ENCODE measurements around the gene SFXN1. TPM values are rescaled to one million over a fixed set of nuclear protein-coding genes. Genes with fewer than 3 reads are reported as not detected.

The SFXN1 gene
- total RNA-seq, 1 donor from 2014 or later: 181 TPM

- Histone ChIP-seq H4K20me1 (ENCODE audit: low read depth) (no peaks in the 10 kb centered on the region), H3K79me2 (ENCODE audit: low read depth) (no peaks in the 10 kb centered on the region), H3F3A (ENCODE audit: low read depth) (peaks cover 27% of the 10 kb centered on the region), H3K36me3 (no peaks in the 10 kb centered on the region), H2AFZ (replicated peaks) (no peak overlapping the region), H3K9me3 (ENCODE audit: low read depth) (no peaks in the 10 kb centered on the region), H3K4me2 (no peak overlapping the region), H3K9ac (no peak overlapping the region), H3K4me3 (no peak overlapping the region), H3K27ac (no peak overlapping the region), H3K27me3 (no peaks in the 10 kb centered on the region), H3K4me1 (peaks cover 32% of the 10 kb centered on the region)
- TF ChIP-seq CTCF (IDR thresholded peaks at IDR 0.05): no peak
- TF ChIP-seq EZH2phosphoT487 (IDR thresholded peaks at IDR 0.05): no peak
- no peak for TF ChIP-seq EZH2 (IDR thresholded peaks at IDR 0.05)
- Mint-ChIP-seq H3K4me1 (peaks cover 35% of the 10 kb centered on the region), H3K27ac (no peak overlapping the region), H3K27me3 (ENCODE audit: insufficient read depth, low read depth) (peaks cover 3% of the 10 kb centered on the region), H3K4me3 (no peak overlapping the region), H3K9me3 (no peaks in the 10 kb centered on the region), H3K36me3 (no peaks in the 10 kb centered on the region)
- DNase-seq (ENCODE audit: low spot score): no peak
Observed at GRCh38 chr5:175544586-175544985, 66.2 kb downstream of the SFXN1 start.

- Histone ChIP-seq H3K79me2 (ENCODE audit: low read depth) (no peaks in the 10 kb centered on the region), H3K4me3 (peak overlapping the region; percentile 26), H3K27ac (peak overlapping the region; percentile 87), H2AFZ (replicated peaks) (peak overlapping the region; percentile 53), H3K9ac (no peak overlapping the region), H3K4me2 (peak overlapping the region; percentile 84), H3K27me3 (no peaks in the 10 kb centered on the region), H4K20me1 (ENCODE audit: low read depth) (no peaks in the 10 kb centered on the region), H3F3A (ENCODE audit: low read depth) (peaks cover 27% of the 10 kb centered on the region), H3K4me1 (peaks cover 24% of the 10 kb centered on the region), H3K36me3 (no peaks in the 10 kb centered on the region), H3K9me3 (ENCODE audit: low read depth) (no peaks in the 10 kb centered on the region)
- Mint-ChIP-seq H3K27ac (peak overlapping the region; percentile 89), H3K4me1 (peaks cover 30% of the 10 kb centered on the region), H3K27me3 (ENCODE audit: insufficient read depth, low read depth) (no peaks in the 10 kb centered on the region), H3K36me3 (no peaks in the 10 kb centered on the region), H3K4me3 (no peak overlapping the region), H3K9me3 (no peaks in the 10 kb centered on the region)
- TF ChIP-seq EZH2phosphoT487 (IDR thresholded peaks at IDR 0.05) (no peak), CTCF (IDR thresholded peaks at IDR 0.05) (no peak), EZH2 (IDR thresholded peaks at IDR 0.05) (no peak)
- DNase-seq (ENCODE audit: low spot score): peak; percentile 59
Observed at GRCh38 chr5:175547842-175548241, 69.5 kb downstream of the SFXN1 start.

GRCh38 chr5:175548626-175549311 is 70.4 kb downstream of the SFXN1 start:
- Histone ChIP-seq H2AFZ (replicated peaks) (peak overlapping the region; percentile 23), H3K9me3 (ENCODE audit: low read depth) (no peaks in the 10 kb centered on the region), H3K36me3 (no peaks in the 10 kb centered on the region), H3F3A (ENCODE audit: low read depth) (peaks cover 27% of the 10 kb centered on the region), H3K27ac (peak overlapping the region; percentile 87), H3K27me3 (no peaks in the 10 kb centered on the region), H4K20me1 (ENCODE audit: low read depth) (no peaks in the 10 kb centered on the region), H3K4me3 (peak overlapping the region; percentile 26), H3K4me1 (peaks cover 24% of the 10 kb centered on the region), H3K9ac (no peak overlapping the region), H3K79me2 (ENCODE audit: low read depth) (no peaks in the 10 kb centered on the region), H3K4me2 (peak overlapping the region; percentile 84)
- Mint-ChIP-seq H3K27me3 (ENCODE audit: insufficient read depth, low read depth) (no peaks in the 10 kb centered on the region), H3K4me1 (peaks cover 30% of the 10 kb centered on the region), H3K27ac (peak overlapping the region; percentile 89), H3K4me3 (no peak overlapping the region), H3K36me3 (no peaks in the 10 kb centered on the region), H3K9me3 (no peaks in the 10 kb centered on the region)
- TF ChIP-seq EZH2 (IDR thresholded peaks at IDR 0.05): no peak
- TF ChIP-seq CTCF (IDR thresholded peaks at IDR 0.05): no peak
- TF ChIP-seq EZH2phosphoT487 (IDR thresholded peaks at IDR 0.05): no peak
- peak; percentile 31 for DNase-seq (ENCODE audit: low spot score)

Measured in neural progenitor cell (in vitro differentiated cells).